Measurements from ENCODE around the gene HYAL1. TPM values are rescaled to one million over a fixed set of nuclear protein-coding genes. Genes with fewer than 3 reads are reported as not detected.
"Not testable (repeated sequence)": the region's sequence is repeated elsewhere in the genome, so short reads cannot be mapped to it uniquely, and the experiment has no call there.

The HYAL1 gene
- total RNA-seq, 2 donors from 2014 or later: 0.39 TPM; not detected in 1

DNA sequence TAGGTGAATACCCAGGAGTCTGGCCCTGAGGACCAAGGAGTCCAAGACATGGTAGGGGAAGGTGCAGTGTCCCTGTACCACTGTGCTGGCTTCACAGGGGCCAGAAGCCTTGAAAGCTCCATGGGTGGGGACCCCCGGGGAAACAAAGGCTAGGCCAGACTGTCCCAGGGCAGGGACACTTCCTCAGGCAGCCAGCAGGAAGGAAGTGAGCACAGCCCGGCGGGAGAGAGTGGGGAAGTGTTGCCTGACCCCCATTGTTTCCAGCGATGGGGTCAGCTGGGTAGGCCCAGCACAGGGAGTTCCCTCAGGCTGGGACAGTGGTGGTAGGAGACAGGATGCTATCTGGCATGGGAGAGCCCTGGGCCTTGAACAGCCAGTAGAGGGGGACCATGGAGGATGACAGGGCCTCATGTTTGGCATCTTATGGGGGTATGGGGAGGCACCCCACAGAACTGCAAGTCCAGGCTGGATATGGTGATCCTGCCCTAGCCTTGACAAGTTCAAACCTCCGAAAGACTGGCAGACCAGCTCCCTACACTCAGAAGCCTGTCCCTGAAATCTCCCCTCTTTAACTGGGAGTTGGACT lies 20.3 kb upstream of the HYAL1 start:
- Mint-ChIP-seq H3K27ac (peak overlapping the region; percentile 49 to 87), H3K36me3 (no peaks in the 10 kb centered on the region), H3K9me3 (no peaks in the 10 kb centered on the region)
- no peak for DNase-seq (ENCODE audit: low spot score in 2 of 2)
- ATAC-seq: no peak

DNA sequence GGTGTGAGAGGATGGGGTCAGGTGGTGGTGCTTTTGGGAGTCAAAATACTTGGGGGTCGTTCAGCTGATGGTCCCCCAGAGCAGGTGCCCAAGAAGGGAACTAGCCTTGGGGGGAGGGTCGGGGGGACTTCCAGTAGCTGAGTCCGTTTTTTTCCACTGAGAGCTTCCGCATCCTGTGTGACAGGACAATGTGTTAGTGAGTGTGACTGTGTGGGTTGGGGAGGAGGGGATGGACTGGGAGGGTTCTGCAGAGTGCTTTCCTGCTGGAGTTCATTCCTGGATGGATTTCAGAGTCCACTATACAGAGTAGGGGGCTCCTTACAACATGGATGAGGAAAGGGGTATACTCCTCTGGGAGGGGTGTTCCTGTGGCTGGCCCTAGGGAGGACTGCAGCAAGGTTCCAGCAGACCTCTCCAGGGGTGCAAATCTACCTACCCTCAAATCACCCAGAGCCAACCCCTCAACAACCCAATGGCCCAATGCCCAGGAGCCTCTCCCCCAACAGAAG lies 19.8 kb upstream of the HYAL1 start:
- no peaks in the 10 kb centered on the region for H3K9me3 Mint-ChIP-seq
- peak overlapping the region; percentile 49 to 87 for H3K27ac Mint-ChIP-seq

DNA sequence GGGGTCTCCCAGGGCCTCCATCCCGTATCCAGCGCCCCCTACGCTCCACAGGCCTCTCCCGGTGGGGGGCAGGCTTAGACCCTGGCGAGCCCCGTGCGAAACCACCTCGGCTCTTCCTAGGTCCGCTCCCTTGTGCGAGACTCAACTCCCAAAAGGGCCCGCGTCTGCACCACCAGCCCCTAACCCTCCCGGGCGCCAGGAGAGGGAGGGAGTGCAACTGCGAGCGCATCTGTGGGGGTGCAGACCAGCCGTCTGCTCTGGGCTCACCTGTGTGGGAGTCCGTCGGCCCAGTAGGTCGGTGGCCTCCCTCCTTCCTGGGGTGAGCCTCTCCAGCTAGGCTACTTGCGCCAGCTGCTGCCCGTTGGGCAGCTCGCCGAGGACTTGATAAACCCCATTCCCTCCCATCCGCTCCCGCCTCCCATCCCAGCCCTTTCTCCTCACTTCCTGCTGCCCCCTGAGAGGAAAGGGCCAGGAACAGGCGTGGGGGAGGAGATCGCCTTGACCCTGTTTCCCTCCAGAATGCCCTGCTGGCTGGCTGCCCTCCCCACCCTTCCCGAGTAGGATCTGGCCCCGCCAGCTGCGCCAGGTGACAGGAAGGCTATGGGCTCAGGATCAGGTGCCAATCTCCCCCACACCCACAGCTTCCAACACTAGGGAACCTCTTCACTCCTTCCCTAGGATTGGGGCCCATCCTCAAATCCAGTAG lies 19.2 kb upstream of the HYAL1 start, which contains the start of gene HYAL2:
Gene HYAL2, minus strand, starts transcription at position 360 of the 706 bp plus-strand sequence. CDS start 2,256 bp downstream, outside the sequence.
- Mint-ChIP-seq H3K9me3 (no peaks in the 10 kb centered on the region), H3K36me3 (no peaks in the 10 kb centered on the region), H3K27ac (peak within 1 kb of the TSS; percentile 87 to 94)
- DNase-seq (ENCODE audit: low spot score in 2 of 2) (no peak), ATAC-seq (no peak)

More for the DNA sequence above, 19.8 kb upstream of the HYAL1 start:
- DNase-seq (ENCODE audit: low spot score in 2 of 2) (no peak), ATAC-seq (no peak)
- H3K36me3 Mint-ChIP-seq: no peaks in the 10 kb centered on the region

DNA sequence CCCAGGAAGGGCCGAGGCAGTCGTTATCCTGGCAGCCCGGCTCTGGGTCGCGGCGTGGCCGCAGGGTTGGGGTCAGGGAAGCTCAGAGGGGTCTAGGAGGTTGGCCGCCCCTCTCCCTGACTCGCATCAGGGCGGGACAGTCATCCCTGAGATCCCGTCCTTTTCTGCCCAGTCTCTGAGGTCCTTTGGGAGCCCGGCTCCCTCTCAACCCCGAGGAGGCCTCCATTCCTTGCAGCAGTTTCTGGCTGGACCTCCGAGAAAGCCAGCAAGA lies 18.7 kb upstream of the HYAL1 start:
- H3K9me3 Mint-ChIP-seq: no peaks in the 10 kb centered on the region
- ATAC-seq (no peak), DNase-seq (ENCODE audit: low spot score in 2 of 2) (no peak)
- peak overlapping the region in 1 of 2 donors; percentile 87 for H3K27ac Mint-ChIP-seq
- no peaks in the 10 kb centered on the region for H3K36me3 Mint-ChIP-seq

DNA sequence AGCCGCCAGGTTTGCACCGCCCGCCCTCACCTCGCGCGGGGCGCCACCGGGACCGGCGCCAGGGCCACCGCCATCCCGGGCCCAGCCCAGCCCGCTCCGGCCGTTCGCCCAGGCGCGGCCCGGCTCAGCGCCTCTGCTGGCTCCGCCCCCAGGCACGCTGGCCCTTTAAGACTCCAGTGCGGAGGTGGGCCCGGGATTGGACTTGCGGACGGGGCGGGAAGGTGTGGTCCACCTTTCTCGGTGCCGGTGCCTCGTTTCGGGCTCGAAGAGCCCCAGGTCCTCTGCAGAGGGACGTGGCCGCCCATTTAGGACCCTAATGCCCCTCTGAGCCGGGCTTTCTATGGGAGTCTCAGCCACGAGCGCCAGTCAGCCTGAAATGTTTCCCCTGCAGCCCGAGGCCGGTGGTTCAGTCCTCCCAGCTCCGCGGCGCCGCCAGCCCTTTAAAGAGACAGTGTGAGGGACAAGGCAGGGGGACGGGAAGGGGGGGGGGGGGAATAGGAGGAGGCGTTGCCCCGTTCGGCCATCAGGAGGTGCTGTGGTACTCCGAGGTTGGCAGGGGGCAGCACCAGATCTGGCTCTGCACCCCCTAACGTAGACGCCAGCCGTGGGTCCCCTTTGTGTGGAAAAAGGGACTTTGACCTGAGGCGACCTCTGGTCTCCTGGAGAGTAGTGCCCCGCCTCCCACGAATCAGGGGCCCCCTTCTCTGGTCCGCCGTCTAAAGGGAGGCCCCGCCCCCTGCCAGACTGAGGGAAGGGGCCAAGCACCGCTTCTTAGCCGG lies 18.2 kb upstream of the HYAL1 start:
- ATAC-seq (peak; percentile 85 to 86), DNase-seq (ENCODE audit: low spot score in 2 of 2) (peak; percentile 86 to 91)
- H3K27ac Mint-ChIP-seq: peak overlapping the region; percentile 87 to 94
- no peaks in the 10 kb centered on the region for H3K36me3 Mint-ChIP-seq
- H3K9me3 Mint-ChIP-seq: no peaks in the 10 kb centered on the region

DNA sequence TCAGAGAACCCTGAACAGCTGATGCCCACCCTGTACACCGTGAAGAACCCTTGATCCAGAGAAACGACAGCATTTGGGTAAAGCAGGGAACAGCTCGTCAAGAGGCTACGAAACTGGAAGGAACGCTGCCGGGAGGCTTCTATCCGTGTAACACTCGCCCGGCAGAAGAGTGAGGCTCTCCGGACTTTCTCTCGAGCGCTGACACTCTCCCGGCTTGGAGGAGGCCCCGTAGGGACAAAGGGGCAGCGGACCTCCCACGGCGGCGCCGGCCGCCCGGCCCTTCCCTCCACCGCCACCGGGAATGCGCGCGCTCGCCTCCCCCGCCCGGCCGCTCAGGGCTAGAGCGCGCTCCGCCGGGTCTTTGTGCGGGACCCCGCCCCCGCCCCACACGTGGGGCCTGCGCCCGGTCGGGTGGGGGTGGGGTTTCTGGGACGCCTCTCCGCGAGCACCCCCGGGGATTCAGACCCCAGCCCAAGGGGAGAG lies 17.5 kb upstream of the HYAL1 start:
- no peaks in the 10 kb centered on the region for H3K36me3 Mint-ChIP-seq
- peak in 1 of 2 donors; percentile 70 for DNase-seq (ENCODE audit: low spot score in 2 of 2)
- ATAC-seq: peak; percentile 72 to 73
- no peaks in the 10 kb centered on the region for H3K9me3 Mint-ChIP-seq
- H3K27ac Mint-ChIP-seq: peak overlapping the region; percentile 87 to 90

DNA sequence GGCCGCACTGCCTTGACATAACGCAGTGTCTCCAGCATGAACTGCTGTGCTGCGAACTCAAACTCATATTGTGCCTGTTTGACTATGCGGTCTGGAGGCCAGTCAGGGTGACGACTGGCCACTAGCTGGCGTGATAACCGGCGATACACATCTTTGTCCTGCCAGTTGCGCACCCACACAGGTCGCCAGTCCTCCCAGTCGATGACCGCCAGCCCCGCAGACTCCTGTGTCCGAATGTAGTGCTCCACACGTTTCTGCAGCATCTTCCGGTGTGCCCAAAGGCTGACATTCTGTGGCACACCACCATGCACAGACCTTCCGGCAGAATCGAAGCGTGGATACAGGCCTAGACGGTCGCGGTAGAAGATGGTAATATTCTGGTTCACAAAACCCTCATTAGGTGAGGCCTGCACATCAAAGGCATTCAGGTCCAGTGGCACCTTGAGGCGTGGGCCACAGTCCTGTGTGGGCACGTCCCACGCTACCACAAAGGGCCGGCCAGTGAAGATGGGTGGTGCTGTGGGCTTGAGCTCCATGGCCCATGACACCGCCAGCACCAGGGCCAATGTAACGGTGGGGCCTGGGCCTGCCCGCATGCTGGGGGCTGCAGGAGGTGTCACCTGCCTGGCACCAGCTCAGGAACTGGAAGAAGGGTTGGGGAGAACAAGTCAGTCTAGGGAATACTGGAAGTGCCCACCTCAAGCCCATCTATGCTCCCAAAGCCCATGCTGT lies 16.7 kb upstream of the HYAL1 start:
- ATAC-seq (no peak), DNase-seq (ENCODE audit: low spot score in 2 of 2) (no peak)
- Mint-ChIP-seq H3K36me3 (no peaks in the 10 kb centered on the region), H3K9me3 (no peaks in the 10 kb centered on the region), H3K27ac (peak overlapping the region in 1 of 2 donors; percentile 76)

DNA sequence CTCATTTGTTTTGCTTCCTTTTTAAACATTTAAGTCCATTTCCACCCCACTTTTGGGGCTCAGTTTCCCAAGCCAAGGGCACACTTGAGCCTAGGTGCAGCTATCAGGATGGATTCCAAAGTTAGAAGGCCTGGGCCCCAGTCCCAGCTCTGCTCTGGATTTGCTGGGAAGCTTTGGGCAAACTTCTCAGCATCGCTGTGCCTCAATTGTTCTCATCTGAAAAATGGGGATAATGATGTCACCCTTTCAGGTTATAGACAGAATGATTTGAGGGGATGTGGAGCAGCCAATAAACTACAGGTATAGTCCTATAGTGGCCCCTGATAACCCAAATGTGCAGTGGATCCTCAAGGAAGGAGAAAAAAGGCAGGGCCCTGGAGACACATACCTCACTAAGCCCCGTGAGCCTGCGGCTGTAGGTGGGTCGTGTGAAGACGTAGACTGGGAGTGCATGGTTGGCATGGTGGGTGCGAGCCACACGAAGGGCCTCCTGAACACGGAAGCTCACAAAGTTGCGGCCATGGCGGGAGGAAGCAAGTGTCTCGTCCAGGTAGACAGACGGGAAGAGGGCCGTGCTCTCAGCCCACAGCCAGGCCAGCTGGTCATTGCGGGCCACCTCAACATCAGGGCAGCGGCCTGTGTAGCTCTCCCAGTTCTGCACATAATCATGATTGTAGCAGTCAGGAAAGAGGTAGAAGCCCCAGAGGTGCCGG lies 16.0 kb upstream of the HYAL1 start:
- Mint-ChIP-seq H3K27ac (no peak overlapping the region), H3K36me3 (no peaks in the 10 kb centered on the region)
- DNase-seq (ENCODE audit: low spot score in 2 of 2): no peak

DNA sequence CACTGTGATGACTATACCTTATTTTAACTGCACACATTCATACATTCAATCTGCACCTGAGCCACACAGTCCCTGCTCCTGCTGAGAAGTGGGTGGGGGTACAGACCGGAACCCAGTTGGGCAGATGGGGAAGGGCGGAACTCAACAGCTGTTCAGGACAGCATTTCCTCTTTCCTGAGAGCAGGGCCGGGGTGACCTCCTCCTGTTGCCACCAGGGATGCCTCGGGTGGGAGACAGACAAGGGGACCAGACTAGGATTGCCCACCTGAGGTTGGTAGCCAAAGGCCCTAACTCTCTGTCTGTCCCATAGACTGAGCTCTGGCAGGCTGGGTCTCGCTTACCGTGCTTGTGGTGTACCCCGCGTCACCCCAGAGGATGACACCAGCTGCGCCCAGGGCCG lies 15.2 kb upstream of the HYAL1 start:
- H3K9me3 Mint-ChIP-seq: no peaks in the 10 kb centered on the region
- no peak for DNase-seq (ENCODE audit: low spot score in 2 of 2)
- H3K27ac Mint-ChIP-seq: no peak overlapping the region
- ATAC-seq: no peak
- H3K36me3 Mint-ChIP-seq: no peaks in the 10 kb centered on the region

More for the DNA sequence above, 16.0 kb upstream of the HYAL1 start:
- no peaks in the 10 kb centered on the region for H3K9me3 Mint-ChIP-seq
- no peak for ATAC-seq

DNA sequence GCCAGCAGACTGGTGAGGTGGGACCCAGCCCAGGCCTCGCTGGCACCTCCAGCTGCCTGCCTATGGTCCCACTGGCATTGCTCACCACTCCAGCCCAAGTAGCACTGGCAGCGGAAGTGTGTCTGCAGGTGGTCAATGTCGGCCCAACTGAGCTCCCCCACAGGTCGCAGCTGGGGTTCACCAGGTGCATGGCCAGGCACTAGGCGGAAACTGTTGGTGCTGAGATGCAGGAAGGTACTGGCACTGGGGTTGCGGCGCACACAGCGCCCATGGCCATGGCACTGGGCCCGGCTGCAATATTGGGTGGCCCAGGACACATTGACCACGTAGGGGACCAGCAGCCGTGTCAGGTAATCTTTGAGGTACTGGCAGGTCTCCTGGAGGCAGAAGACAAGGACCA lies 14.8 kb upstream of the HYAL1 start:
- no peak for ATAC-seq
- Mint-ChIP-seq H3K9me3 (no peaks in the 10 kb centered on the region), H3K36me3 (no peaks in the 10 kb centered on the region), H3K27ac (no peak overlapping the region)
- DNase-seq (ENCODE audit: low spot score in 2 of 2): no peak

DNA sequence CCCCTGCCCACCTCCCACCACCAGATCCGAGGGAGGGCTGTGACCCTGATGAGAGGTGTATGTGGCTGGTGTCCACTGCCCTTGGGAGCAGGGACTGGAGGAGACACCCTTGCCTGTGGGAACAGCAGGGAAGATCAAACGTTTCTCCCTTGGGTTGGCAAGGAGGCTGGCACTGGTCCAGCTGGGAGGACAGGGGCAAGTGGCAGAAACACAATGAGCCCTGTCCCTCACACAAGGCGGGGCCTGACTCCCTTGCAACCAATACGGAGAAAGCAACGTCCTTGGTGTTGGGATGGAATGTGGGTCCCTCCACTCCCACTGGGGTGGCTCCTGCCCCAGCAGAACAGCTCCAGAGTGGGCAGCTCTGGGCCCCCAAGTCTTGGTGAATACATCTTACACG lies 13.9 kb upstream of the HYAL1 start:
- ATAC-seq (no peak), DNase-seq (ENCODE audit: low spot score in 2 of 2) (no peak)
- H3K9me3 Mint-ChIP-seq: no peaks in the 10 kb centered on the region
- no peaks in the 10 kb centered on the region for H3K36me3 Mint-ChIP-seq
- peak overlapping the region in 1 of 2 donors; percentile 60 for H3K27ac Mint-ChIP-seq

DNA sequence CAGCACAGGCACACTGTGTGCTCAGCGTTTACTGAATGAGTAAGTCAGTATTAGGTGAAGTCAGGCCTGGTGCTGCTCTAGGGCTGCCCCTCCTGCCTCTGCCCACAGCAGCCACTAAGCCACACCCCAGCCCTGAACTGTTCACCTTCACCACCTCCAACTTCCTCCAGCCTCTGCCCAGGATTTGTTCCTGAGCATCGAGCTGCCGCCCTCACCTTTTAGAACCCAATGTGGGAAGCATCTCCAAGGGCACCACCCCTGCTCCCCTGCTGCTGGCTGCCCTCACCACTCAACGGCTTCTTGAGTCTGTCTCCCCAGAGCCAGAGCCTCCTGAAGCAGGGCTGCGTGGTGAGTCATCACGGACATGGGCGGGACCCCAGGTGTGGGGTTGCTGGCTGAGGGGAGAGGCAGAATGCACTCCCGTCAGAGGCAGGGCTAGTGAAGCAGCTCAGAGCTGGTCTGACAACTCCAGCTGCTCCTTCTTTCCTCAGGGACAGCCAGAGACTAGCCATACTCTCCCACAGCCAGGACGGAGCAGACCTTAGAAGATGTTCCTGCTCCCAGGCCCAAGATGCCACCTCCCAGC lies 13.4 kb upstream of the HYAL1 start:
- H3K27ac Mint-ChIP-seq: peak overlapping the region; percentile 19 to 60
- ATAC-seq (no peak), DNase-seq (ENCODE audit: low spot score in 2 of 2) (no peak)
- H3K9me3 Mint-ChIP-seq: no peaks in the 10 kb centered on the region
- no peaks in the 10 kb centered on the region for H3K36me3 Mint-ChIP-seq

DNA sequence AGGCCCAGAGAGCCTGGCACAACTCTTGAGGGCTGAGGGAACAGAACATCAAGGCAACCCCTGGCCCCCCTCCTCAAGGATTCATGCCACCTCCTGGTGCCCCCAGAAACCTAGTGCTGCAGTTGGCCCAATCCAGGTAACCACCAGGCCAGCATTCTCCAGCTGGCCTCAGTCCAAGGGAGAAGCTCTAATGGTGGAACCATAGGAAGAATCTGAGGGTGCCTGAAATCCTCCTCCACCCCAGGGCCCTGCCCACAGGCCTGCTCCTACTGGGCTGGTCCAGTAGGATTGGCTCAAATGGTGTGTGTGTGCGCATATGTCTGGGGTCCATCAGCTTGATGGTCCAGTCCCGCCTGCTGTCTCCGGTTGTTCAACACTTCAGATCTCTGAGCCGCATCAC lies 11.4 kb upstream of the HYAL1 start:
- no peak for ATAC-seq
- H3K36me3 Mint-ChIP-seq: peaks cover 0 to under 1% of the 10 kb centered on the region in 2 donors
- no peaks in the 10 kb centered on the region for H3K9me3 Mint-ChIP-seq
- DNase-seq (ENCODE audit: low spot score in 2 of 2): no peak
- no peak overlapping the region for H3K27ac Mint-ChIP-seq

DNA sequence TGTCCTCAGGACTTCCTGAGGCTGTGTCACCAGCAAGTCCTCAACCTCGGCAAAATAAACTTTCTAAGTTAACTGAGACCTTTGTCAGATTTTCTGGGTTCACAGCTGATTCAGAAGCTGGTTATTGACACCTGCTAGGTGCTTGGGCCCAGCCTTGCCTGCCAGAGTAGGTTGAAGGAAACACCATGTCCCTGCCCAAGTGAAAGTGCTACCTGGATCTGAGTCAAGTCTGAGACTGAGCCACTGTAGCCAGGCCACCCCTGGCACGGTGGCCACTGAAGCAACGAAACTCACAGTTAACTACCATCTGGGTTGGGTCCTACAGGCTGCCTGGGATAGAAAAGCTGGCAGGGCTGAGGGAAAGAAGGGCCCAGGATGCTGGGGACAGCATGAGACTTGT lies 11.0 kb upstream of the HYAL1 start:
- DNase-seq (ENCODE audit: low spot score in 2 of 2) (no peak), ATAC-seq (no peak)
- H3K9me3 Mint-ChIP-seq: no peaks in the 10 kb centered on the region
- H3K27ac Mint-ChIP-seq: peak overlapping the region; percentile 15 to 26
- peaks cover 0 to 4% of the 10 kb centered on the region in 2 donors for H3K36me3 Mint-ChIP-seq

DNA sequence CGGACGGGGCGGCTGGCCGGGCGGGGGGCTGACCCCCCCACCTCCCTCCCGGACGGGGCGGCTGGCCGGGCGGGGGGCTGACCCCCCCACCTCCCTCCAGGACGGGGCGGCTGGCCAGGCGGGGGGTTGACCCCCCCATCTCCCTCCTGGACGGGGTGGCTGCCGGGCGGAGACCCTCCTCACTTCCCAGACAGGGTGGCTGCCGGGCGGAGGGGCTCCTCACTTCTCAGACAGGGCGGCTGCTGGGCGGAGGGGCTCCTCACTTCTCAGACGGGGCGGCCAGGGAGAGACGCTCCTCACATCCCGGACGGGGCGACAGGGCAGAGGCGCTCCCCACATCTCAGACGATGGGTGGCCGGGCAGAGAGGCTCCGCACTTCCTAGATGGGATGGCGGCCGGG lies 8.7 kb upstream of the HYAL1 start:
- not testable (repeated sequence) for H3K27ac Mint-ChIP-seq; DNase-seq (ENCODE audit: low spot score in 2 of 2); H3K9me3 Mint-ChIP-seq; ATAC-seq; H3K36me3 Mint-ChIP-seq

DNA sequence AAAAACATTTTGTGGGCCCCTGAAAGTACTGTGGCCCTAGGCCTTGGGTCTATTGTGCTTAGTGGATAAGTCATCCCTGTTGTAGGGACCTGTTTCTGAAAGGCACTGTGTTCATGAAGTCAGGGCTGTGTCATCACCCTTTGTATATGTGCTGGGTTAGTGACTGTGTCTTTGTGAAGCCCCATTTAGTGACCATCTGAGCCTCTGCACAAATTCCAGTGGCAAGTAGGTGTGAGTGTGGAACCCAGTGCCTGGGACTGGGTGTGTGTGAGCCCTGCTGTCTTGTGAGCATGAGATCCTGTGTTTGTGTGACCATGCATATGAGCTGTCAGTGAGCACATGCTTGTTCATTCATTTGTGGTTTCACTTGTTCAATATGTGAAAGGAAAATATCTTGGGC lies 1.2 kb upstream of the HYAL1 start:
- Mint-ChIP-seq H3K36me3 (peaks cover 0 to 1% of the 10 kb centered on the region in 2 donors), H3K9me3 (no peaks in the 10 kb centered on the region), H3K27ac (no peak overlapping the region)
- DNase-seq (ENCODE audit: low spot score in 2 of 2): no peak
- ATAC-seq: peak; percentile 11 to 54

Measured in activated naive CD4-positive, alpha-beta T cell treated with anti-CD3 and anti-CD28 coated beads, Interleukin-2, amount 50 U/mL, for 72 hours (primary cell).